Mesenchymal stem cell (in vitro differentiated cells and primary cell): ENCODE data around the gene CHIC2.

Experiments used
- DNase-seq: peaks from one replicate; pipeline ENCODE4 v3.0.0-alpha.2; 2013
- H2AFZ ChIP-seq: one replicate; pipeline ENCODE4 v1.6.1; 2013; ENCODE audit warnings: low read depth, mild to moderate bottlenecking, control low read depth, inconsistent platforms, low read length, moderate library complexity
- H2AK5ac ChIP-seq: 2 replicates; pipeline ENCODE4 v1.6.1; 2013; ENCODE audit warnings: low read length, moderate library complexity, mild to moderate bottlenecking, inconsistent platforms; ENCODE audit not compliant: severe bottlenecking
- H2BK120ac ChIP-seq: one replicate; pipeline ENCODE4 v1.6.1; 2013; ENCODE audit warnings: low read depth, mild to moderate bottlenecking, inconsistent platforms, low read length, moderate library complexity
- H2BK12ac ChIP-seq, 2 experiments: one replicate each; pipeline ENCODE4 v1.6.1; 2013; ENCODE audit warnings: inconsistent platforms in 2 of 2, low read length in 2 of 2, mild to moderate bottlenecking in 2 of 2, moderate library complexity in 2 of 2, control low read depth in 1 of 2
- H2BK15ac ChIP-seq: one replicate; pipeline ENCODE4 v1.6.1; 2013; ENCODE audit warnings: mild to moderate bottlenecking, low read depth, inconsistent platforms; ENCODE audit not compliant: poor library complexity, severe bottlenecking
- H2BK5ac ChIP-seq: 2 replicates; pipeline ENCODE4 v1.6.1; 2013; ENCODE audit warnings: low read depth, mild to moderate bottlenecking, low read length, control low read depth, inconsistent platforms; ENCODE audit not compliant: poor library complexity, severe bottlenecking
- H3K14ac ChIP-seq, 2 experiments: one replicate each; pipeline ENCODE4 v1.6.1; 2013; ENCODE audit warnings: inconsistent platforms in 2 of 2, low read length in 2 of 2, control low read depth in 1 of 2, mild to moderate bottlenecking in 1 of 2, moderate library complexity in 1 of 2
- H3K18ac ChIP-seq, 2 experiments: one replicate each; pipeline ENCODE4 v1.6.1; 2013; ENCODE audit warnings: inconsistent platforms in 2 of 2, low read length in 2 of 2, control low read depth in 1 of 2, low read depth in 1 of 2, mild to moderate bottlenecking in 1 of 2
- H3K23ac ChIP-seq, 2 experiments: one replicate each; pipeline ENCODE4 v1.6.1; 2013; ENCODE audit warnings: inconsistent platforms in 2 of 2, low read length in 2 of 2, mild to moderate bottlenecking in 2 of 2, moderate library complexity in 2 of 2, control low read depth in 1 of 2
- H3K27ac ChIP-seq: 2 replicates; pipeline ENCODE4 v1.5.1; 2013; ENCODE audit warnings: mild to moderate bottlenecking, moderate library complexity, low read length, control low read depth, inconsistent platforms; ENCODE audit not compliant: poor library complexity, severe bottlenecking
- H3K27me3 ChIP-seq, 2 experiments: 2 replicates each; pipeline versions ENCODE4 v1.6.1 to v1.7.0; 2013; ENCODE audit warnings: low read length in 2 of 2, mild to moderate bottlenecking in 2 of 2, moderate library complexity in 2 of 2, control low read depth in 1 of 2, inconsistent platforms in 1 of 2; ENCODE audit not compliant: control insufficient read depth in 1 of 2, insufficient read depth in 1 of 2
- H3K36me3 ChIP-seq, 2 experiments: 2 replicates each; pipeline versions ENCODE4 v1.6.1 to v1.7.0; 2013; ENCODE audit warnings: low read length in 2 of 2, control low read depth in 1 of 2, inconsistent platforms in 1 of 2, low read depth in 1 of 2, mild to moderate bottlenecking in 1 of 2; ENCODE audit not compliant: insufficient read depth in 2 of 2, control insufficient read depth in 1 of 2
- H3K4ac ChIP-seq, 2 experiments: one replicate each; pipeline ENCODE4 v1.6.1; 2013; ENCODE audit warnings: inconsistent platforms in 2 of 2, low read length in 2 of 2, mild to moderate bottlenecking in 2 of 2, moderate library complexity in 2 of 2, control low read depth in 1 of 2, low read depth in 1 of 2
- H3K4me1 ChIP-seq: 2 replicates; pipeline ENCODE4 v1.6.1; 2013; ENCODE audit warnings: low read depth, low read length, control low read depth; ENCODE audit not compliant: control insufficient read depth, insufficient read depth
- H3K4me2 ChIP-seq: 2 replicates; pipeline ENCODE4 v1.6.1; 2013; ENCODE audit warnings: low read length, mild to moderate bottlenecking, inconsistent platforms; ENCODE audit not compliant: poor library complexity, severe bottlenecking
- H3K4me3 ChIP-seq, 2 experiments: 2 replicates each; pipeline versions ENCODE4 v1.5.1 to v1.7.0; 2013; ENCODE audit warnings: low read length in 2 of 2, mild to moderate bottlenecking in 2 of 2, control low read depth in 1 of 2, low read depth in 1 of 2; ENCODE audit not compliant: insufficient read depth in 1 of 2
- H3K79me1 ChIP-seq: replicated peaks from 2 replicates; pipeline ENCODE4 v1.6.1; 2013; ENCODE audit warnings: mild to moderate bottlenecking, control low read depth, low read length, inconsistent platforms; ENCODE audit not compliant: poor library complexity, severe bottlenecking
- H3K9ac ChIP-seq: 2 replicates; pipeline ENCODE4 v1.7.0; 2013; ENCODE audit warnings: mild to moderate bottlenecking, low read length, moderate library complexity
- H3K9me3 ChIP-seq: 2 replicates; pipeline ENCODE4 v1.7.0; 2013; ENCODE audit warnings: mild to moderate bottlenecking, low read length; ENCODE audit not compliant: control insufficient read depth
- H4K8ac ChIP-seq: one replicate; pipeline ENCODE4 v1.6.1; 2013; ENCODE audit warnings: inconsistent platforms, mild to moderate bottlenecking, low read length, moderate library complexity
- H4K91ac ChIP-seq: one replicate; pipeline ENCODE4 v1.6.1; 2013; ENCODE audit warnings: mild to moderate bottlenecking, low read length, inconsistent platforms
- WGBS: methylation state at CpG from one replicate; pipeline ENCODE4 v1.1.7; 2013; ENCODE audit warnings: mixed read lengths; 5-methylcytosine and 5-hydroxymethylcytosine counted together

CHIC2 gene

DNA sequence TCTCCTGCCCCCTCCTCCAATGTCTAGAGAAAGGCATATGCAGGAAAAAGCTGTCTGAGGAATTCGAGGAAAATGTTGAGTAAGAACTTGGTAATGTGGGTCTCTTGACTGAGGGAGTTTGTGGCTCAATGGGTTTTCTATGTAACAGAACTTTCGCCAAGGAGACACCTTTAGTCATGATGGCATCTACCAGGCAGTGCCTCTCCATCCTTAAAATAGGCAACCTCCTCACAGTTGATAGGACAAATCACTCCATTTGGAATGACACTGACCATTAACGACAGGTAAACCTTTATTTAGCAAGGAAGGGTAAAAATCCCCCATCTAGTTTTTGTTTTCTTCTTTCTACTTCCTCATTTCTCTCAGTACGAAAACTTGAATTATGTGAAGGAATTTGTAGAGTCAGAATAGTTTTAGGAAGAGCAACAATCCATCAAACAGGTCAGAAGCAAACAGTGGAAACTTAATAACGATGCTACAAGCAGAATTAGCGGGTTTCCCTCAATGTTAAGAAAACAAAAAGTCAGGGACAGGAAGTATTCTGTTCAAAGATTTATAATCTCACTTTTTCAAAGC lies 38.2 kb upstream of the CHIC2 start:
- 47% methylated on average over 5 of the region's 6 CpGs for WGBS
- H3K27ac ChIP-seq: no peak overlapping the region
- no peaks in the 10 kb centered on the region for H3K36me3 ChIP-seq
- no peak overlapping the region for H3K4ac ChIP-seq
- peaks cover 32% of the 10 kb centered on the region for H3K4me1 ChIP-seq
- no peak overlapping the region for H4K91ac ChIP-seq
- no peak overlapping the region for H3K4me3 ChIP-seq
- no peak overlapping the region for H3K23ac ChIP-seq
- no peak overlapping the region for H3K18ac ChIP-seq
- no peak overlapping the region for H2BK12ac ChIP-seq
- H3K79me1 ChIP-seq: no peaks in the 10 kb centered on the region
- H3K4me2 ChIP-seq: no peak overlapping the region
- H2BK5ac ChIP-seq: no peak overlapping the region
- DNase-seq: no peak
- H2BK15ac ChIP-seq: no peak overlapping the region
- no peak overlapping the region for H4K8ac ChIP-seq
- H2AFZ ChIP-seq: no peak overlapping the region
- H3K9me3 ChIP-seq: no peaks in the 10 kb centered on the region
- H3K9ac ChIP-seq: no peak overlapping the region
- H3K27me3 ChIP-seq: peaks cover 72 to 95% of the 10 kb centered on the region in 2 experiments
- H2BK120ac ChIP-seq: no peak overlapping the region
- peak overlapping the region; percentile 32 for H2AK5ac ChIP-seq
- H3K14ac ChIP-seq: no peak overlapping the region

DNA sequence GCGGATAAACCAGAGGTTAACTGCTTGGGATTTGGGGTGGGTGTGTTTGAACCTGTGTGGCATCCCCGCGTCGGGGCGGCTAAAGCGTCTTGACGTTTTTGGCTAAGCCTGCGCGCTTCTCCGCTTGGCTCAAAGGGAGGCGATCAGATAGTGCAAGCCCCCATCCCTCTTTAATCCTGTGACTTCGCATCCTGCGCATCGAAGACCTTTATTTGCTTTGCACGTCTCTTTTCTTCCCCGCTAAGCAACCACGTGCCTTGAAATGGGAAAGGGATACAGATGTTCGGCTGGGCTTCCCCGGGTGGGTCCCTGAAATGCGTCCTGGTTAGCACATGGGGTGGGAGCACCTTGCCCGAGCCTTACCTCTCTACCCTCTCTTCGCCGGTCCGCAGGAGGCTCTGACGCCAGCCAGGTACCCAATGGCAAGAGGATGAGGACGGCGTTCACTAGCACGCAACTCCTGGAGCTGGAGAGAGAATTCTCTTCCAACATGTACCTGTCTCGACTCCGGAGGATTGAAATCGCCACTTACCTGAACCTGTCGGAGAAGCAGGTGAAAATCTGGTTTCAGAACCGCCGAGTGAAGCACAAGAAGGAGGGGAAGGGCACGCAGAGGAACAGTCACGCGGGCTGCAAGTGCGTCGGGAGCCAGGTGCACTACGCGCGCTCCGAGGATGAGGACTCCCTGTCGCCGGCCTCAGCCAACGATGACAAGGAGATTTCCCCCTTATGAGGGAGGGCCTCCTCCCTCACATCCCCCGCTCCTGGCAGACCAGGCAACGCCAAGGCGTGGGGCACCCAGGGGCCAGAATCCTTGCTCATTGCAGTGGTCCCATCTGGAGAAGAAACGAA lies 37.0 kb upstream of the CHIC2 start:
- peak overlapping the region in 1 of 2 experiments; percentile 72 for H2BK12ac ChIP-seq
- H2BK120ac ChIP-seq: no peak overlapping the region
- peak overlapping the region; percentile 38 for H3K9ac ChIP-seq
- DNase-seq: no peak
- H3K4ac ChIP-seq: no peak overlapping the region
- H3K4me1 ChIP-seq: peaks cover 32% of the 10 kb centered on the region
- H3K4me3 ChIP-seq: peak overlapping the region in 1 of 2 experiments; percentile 76
- H3K18ac ChIP-seq: peak overlapping the region in 1 of 2 experiments; percentile 1
- H2BK5ac ChIP-seq: no peak overlapping the region
- H3K79me1 ChIP-seq: no peaks in the 10 kb centered on the region
- H4K8ac ChIP-seq: no peak overlapping the region
- H3K9me3 ChIP-seq: no peaks in the 10 kb centered on the region
- WGBS: 5% methylated on average over 44 of the region's 50 CpGs
- H3K27ac ChIP-seq: no peak overlapping the region
- H4K91ac ChIP-seq: no peak overlapping the region
- no peak overlapping the region for H2AK5ac ChIP-seq
- peak overlapping the region in 1 of 2 experiments; percentile 98 for H3K23ac ChIP-seq
- peak overlapping the region; percentile 53 for H2AFZ ChIP-seq
- peaks cover 75 to 95% of the 10 kb centered on the region in 2 experiments for H3K27me3 ChIP-seq
- peak overlapping the region; percentile 86 for H3K4me2 ChIP-seq
- H3K14ac ChIP-seq: peak overlapping the region in 1 of 2 experiments; percentile 60
- no peaks in the 10 kb centered on the region for H3K36me3 ChIP-seq
- H2BK15ac ChIP-seq: no peak overlapping the region

DNA sequence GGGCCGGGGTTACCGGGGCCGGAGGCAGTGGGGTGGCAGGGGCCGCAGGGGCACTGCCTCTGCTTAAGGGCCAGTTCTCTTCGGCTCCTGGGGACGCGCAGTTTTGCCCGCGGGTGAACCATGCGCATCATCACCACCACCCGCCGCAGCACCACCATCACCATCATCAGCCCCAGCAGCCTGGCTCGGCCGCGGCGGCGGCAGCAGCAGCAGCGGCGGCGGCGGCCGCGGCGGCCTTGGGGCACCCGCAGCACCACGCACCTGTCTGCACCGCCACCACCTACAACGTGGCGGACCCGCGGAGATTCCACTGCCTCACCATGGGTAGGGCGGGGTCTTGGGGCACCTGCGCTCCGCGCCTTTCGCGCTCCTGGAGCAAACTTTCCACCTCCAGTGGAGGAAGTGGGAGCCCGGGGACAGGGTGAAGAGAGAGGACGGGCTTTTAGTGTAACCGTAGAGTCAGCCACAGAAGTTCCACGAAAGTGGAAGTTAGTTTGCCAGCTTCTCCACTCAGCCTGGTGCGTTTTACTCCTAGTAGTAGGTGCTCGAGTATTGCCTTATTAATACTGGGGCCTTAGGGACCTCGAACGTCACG lies 36.3 kb upstream of the CHIC2 start:
- H3K9me3 ChIP-seq: no peaks in the 10 kb centered on the region
- peaks cover 82 to 98% of the 10 kb centered on the region in 2 experiments for H3K27me3 ChIP-seq
- 3% methylated on average over 41 of the region's 46 CpGs for WGBS
- no peak for DNase-seq
- H3K36me3 ChIP-seq: no peaks in the 10 kb centered on the region
- H2BK15ac ChIP-seq: no peak overlapping the region
- H3K79me1 ChIP-seq: no peaks in the 10 kb centered on the region
- peak overlapping the region; percentile 38 for H3K9ac ChIP-seq
- H2BK12ac ChIP-seq: no peak overlapping the region
- no peak overlapping the region for H3K14ac ChIP-seq
- H2BK5ac ChIP-seq: no peak overlapping the region
- no peak overlapping the region for H2BK120ac ChIP-seq
- no peak overlapping the region for H3K27ac ChIP-seq
- H4K91ac ChIP-seq: no peak overlapping the region
- peak overlapping the region in 1 of 2 experiments; percentile 15 for H3K4ac ChIP-seq
- H3K23ac ChIP-seq: peak overlapping the region in 1 of 2 experiments; percentile 42
- H3K18ac ChIP-seq: peak overlapping the region in 1 of 2 experiments; percentile 38
- no peak overlapping the region for H2AFZ ChIP-seq
- peak overlapping the region; percentile 17 to 76 for H3K4me3 ChIP-seq
- H3K4me1 ChIP-seq: peaks cover 32% of the 10 kb centered on the region
- H3K4me2 ChIP-seq: peak overlapping the region; percentile 86
- H2AK5ac ChIP-seq: no peak overlapping the region
- no peak overlapping the region for H4K8ac ChIP-seq
